Activated B cell treated with CpG ODN at 0.5 μM for 24 hours (primary cell): ENCODE measurements around the gene PRLH. TPM values are rescaled to one million over a fixed set of nuclear protein-coding genes. Genes with fewer than 3 reads are reported as not detected.

ENCODE experiments used
- ATAC-seq: fragments of 200-7000 bp; cut with Tn5 transposase; one replicate; pipeline ENCODE4 v1.10.0; 2021; ENCODE audit warnings: low read depth, mild to moderate bottlenecking, moderate library complexity
- CTCF ChIA-PET: fragments of 350-600 bp; sonication (Branson Sonifier 250); formaldehyde crosslinking; loops from one replicate; lab custom pipeline; 2021; ENCODE audit warnings: antibody characterized with exemption; lab: Charles Lee
- POLR2A ChIA-PET: fragments of 350-600 bp; sonication (Branson Sonifier 250); formaldehyde crosslinking; loops from one replicate; lab custom pipeline; 2021; ENCODE audit warnings: antibody characterized with exemption; lab: Charles Lee
- DNase-seq: peaks from one replicate; pipeline ENCODE4 v3.0.0; 2022
- H3K27ac Mint-ChIP-seq: one replicate; pipeline ENCODE4 v1.8.0; 2020; ENCODE audit warnings: mixed read lengths
- H3K27me3 Mint-ChIP-seq: one replicate; pipeline ENCODE4 v1.8.0; 2021; ENCODE audit warnings: mixed read lengths
- H3K36me3 Mint-ChIP-seq: one replicate; pipeline ENCODE4 v1.8.0; 2021; ENCODE audit warnings: low read depth, mixed read lengths
- H3K4me1 Mint-ChIP-seq: one replicate; pipeline ENCODE4 v1.8.0; 2021; ENCODE audit warnings: mixed read lengths
- H3K4me3 Mint-ChIP-seq: one replicate; pipeline ENCODE4 v1.8.0; 2020; ENCODE audit warnings: mild to moderate bottlenecking, mixed read lengths
- H3K9me3 Mint-ChIP-seq: one replicate; pipeline ENCODE4 v1.8.0; 2020; ENCODE audit warnings: mixed read lengths
- intact Hi-C: fragments of 100-400 bp; cut with micrococcal nuclease; formaldehyde crosslinking; loops from one replicate; pipeline ENCODE4 v1.15.1; 2024
- total RNA-seq: library from RNA; stranded (reverse); gene quantifications from 2 replicates; pipeline ENCODE4 v1.2.3, GENCODE V29; 2022
- TF ChIP-seq, protein P1 (sequence below): fragments of 200-600 bp; IDR thresholded peaks from one replicate; pipeline ENCODE4 v1.8.0; 2022; ENCODE audit warnings: antibody characterized with exemption, mild to moderate bottlenecking

The PRLH gene
- total RNA-seq, 1 donor from 2014 or later = not detected

DNA sequence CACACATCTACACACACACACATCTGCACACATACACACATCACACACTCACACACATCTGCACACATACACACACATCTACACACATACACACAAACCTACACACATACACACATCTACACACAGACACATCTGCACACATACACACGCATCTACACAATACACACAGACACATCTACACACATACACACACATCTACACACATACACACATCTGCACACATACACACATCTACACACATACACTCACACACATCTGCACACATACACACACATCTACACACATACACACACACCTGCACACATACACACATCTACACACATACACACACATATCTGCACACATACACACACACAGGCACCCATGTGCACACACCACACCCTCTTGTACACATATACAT, 400 bp upstream of the PRLH start:
- POLR2A ChIA-PET = no interaction called here
- Mint-ChIP-seq H3K36me3 (no peaks in the 10 kb centered on the region), H3K9me3 (peaks cover 3% of the 10 kb centered on the region), H3K27ac (no peak overlapping the region), H3K4me1 (no peaks in the 10 kb centered on the region), H3K4me3 (no peak overlapping the region), H3K27me3 (peaks cover 13% of the 10 kb centered on the region)
- no peak for DNase-seq
- intact Hi-C loops = no loop called here
- CTCF ChIA-PET = no interaction called here
- TF ChIP-seq, protein P1, sequence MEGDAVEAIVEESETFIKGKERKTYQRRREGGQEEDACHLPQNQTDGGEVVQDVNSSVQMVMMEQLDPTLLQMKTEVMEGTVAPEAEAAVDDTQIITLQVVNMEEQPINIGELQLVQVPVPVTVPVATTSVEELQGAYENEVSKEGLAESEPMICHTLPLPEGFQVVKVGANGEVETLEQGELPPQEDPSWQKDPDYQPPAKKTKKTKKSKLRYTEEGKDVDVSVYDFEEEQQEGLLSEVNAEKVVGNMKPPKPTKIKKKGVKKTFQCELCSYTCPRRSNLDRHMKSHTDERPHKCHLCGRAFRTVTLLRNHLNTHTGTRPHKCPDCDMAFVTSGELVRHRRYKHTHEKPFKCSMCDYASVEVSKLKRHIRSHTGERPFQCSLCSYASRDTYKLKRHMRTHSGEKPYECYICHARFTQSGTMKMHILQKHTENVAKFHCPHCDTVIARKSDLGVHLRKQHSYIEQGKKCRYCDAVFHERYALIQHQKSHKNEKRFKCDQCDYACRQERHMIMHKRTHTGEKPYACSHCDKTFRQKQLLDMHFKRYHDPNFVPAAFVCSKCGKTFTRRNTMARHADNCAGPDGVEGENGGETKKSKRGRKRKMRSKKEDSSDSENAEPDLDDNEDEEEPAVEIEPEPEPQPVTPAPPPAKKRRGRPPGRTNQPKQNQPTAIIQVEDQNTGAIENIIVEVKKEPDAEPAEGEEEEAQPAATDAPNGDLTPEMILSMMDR = no peak
- no peak for ATAC-seq

DNA sequence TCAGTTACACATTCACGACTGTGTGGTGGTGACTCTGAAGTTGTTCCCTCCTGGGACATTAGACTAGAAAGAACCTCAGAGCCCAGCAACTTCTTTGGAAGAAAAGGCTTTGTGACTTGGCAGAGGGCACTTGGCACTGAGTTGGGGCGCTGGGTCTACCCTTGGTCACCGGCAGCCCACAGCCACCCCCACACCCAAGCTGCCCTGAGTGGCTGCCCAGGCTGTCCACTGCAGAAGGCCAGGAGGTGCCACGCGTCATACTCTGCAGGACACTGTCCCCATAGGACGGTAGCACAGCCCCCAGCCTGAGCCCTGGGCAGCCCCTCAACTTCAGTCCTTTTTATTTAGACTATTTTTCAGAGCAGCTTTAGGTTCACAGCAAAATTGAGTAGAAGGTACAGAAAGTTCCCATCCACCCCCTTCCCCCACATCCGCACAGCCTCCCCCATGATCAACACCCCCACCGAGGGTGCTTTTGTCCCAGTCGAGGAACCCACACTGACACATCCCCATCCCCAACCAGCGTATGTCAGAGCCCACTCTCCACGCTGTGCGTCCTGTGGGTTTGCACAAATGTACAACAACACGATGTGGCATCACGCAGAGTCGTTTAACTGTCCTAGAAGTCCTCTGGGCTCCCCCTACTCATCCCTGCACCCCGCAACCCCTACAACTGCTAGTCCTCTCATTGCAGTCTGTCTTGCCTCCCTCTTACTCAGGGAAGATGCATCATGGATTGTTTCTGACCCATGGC, 1.1 kb downstream of the PRLH start:
- no peak for ATAC-seq
- Mint-ChIP-seq H3K27ac (no peak overlapping the region), H3K4me1 (no peaks in the 10 kb centered on the region), H3K27me3 (peaks cover 11% of the 10 kb centered on the region), H3K36me3 (no peaks in the 10 kb centered on the region), H3K4me3 (no peak overlapping the region), H3K9me3 (peaks cover 3% of the 10 kb centered on the region)
- intact Hi-C loops = no loop called here
- no peak for DNase-seq
- ChIA-PET POLR2A (no interaction called here), CTCF (no interaction called here)
- TF ChIP-seq, protein P1 = no peak

DNA sequence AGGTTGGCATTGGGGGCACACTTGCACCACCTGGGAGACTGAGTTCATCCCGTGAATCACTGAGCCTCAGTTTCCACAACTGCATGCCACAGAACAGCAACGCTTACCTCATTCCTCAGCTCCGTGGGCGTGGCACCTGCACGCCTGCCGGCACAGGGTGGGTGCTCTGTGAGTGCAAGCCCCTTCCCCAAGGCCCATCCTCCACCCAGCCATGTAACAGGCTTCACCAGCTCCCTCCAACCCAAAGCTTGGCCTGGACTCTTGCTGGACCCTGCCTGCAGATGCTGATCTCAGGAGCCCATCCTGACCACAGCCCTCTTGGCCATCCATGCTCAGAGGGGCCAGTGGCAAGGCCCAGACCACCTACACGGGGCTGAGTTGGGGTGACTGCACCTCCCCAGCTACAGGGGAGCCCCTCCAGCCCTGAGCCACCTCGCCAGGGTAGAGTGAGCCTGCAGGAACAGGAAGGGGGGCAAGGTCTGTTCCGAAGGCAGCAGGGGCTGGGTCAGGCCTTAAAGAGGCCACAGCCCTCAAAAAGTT, 1.8 kb downstream of the PRLH start:
- Mint-ChIP-seq H3K27me3 (peaks cover 9% of the 10 kb centered on the region), H3K27ac (no peak overlapping the region), H3K4me3 (no peak overlapping the region), H3K4me1 (no peaks in the 10 kb centered on the region), H3K9me3 (peaks cover 3% of the 10 kb centered on the region), H3K36me3 (no peaks in the 10 kb centered on the region)
- TF ChIP-seq, protein P1 = no peak
- DNase-seq (no peak), ATAC-seq (no peak)
- ChIA-PET CTCF (no interaction called here), POLR2A (no interaction called here)
- intact Hi-C loops = no loop called here

DNA sequence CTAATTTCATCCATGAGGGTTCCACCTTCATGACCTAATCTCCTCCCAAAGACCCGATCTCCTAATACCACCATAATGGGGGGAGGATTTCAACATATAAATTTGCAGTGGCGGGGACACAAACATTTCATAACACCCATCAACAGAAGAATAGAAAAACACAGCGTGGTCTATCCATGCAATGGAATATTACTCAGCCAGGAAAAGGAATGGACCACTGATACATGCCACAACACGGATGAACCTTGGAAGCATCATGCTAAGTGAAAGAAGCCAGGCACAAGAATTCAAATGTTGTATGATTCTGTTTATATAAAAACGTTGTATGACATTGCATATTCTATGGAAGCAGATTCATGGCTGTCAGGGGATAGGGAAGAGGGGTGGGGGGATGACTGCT, 2.7 kb downstream of the PRLH start:
- DNase-seq (no peak), ATAC-seq (no peak)
- peaks cover 3% of the 10 kb centered on the region for H3K9me3 Mint-ChIP-seq
- no peaks in the 10 kb centered on the region for H3K36me3 Mint-ChIP-seq
- no peak overlapping the region for H3K27ac Mint-ChIP-seq
- H3K4me1 Mint-ChIP-seq = no peaks in the 10 kb centered on the region
- no peak overlapping the region for H3K4me3 Mint-ChIP-seq
- TF ChIP-seq, protein P1 = no peak
- CTCF ChIA-PET = no interaction called here
- H3K27me3 Mint-ChIP-seq = peaks cover 11% of the 10 kb centered on the region
- intact Hi-C loops = no loop called here
- POLR2A ChIA-PET = no interaction called here

DNA sequence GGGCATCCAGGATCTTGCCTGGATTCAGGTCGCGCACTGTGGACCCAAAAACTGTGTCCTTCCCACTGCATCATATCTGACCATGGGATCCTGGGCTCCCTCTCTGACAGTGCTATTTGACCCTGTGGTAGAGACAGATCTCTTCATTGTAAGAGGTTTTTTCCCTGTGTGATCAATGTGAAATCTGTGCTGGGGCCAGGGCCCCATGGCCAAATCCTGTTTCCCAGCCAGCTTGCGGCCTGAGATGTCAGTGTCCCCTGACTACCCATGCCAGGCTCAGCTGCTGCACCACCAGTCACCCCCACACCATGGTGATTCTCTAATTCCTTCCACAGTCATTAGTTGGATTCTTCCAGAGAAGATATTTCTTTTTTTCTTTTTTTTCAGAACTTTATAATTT, 3.5 kb downstream of the PRLH start:
- no peaks in the 10 kb centered on the region for H3K36me3 Mint-ChIP-seq
- intact Hi-C loops = no loop called here
- peaks cover 3% of the 10 kb centered on the region for H3K9me3 Mint-ChIP-seq
- no peak overlapping the region for H3K27ac Mint-ChIP-seq
- H3K4me1 Mint-ChIP-seq = no peaks in the 10 kb centered on the region
- ATAC-seq (no peak), DNase-seq (no peak)
- H3K4me3 Mint-ChIP-seq = no peak overlapping the region
- ChIA-PET POLR2A (no interaction called here), CTCF (interaction anchor here (1.7 to 5.6 kb wide), 3 partner anchors 9 to 57 kb away, joined by 4 to 119 read pairs (median 16); no protein-coding TSS in a partner anchor)
- TF ChIP-seq, protein P1 = no peak
- H3K27me3 Mint-ChIP-seq = peaks cover 9% of the 10 kb centered on the region
